GM21619 (cell line): ENCODE data around the gene PDIK1L.

Source experiments
- ATAC-seq: cut with Tn5 transposase; IDR thresholded peaks from one replicate; pipeline ENCODE4 v1.9.1; 2021; ENCODE audit not compliant: unreplicated experiment

Gene PDIK1L

GRCh38 chr1:26121854-26122773, 10.5 kb downstream of the PDIK1L start:
- no peak for ATAC-seq

GRCh38 chr1:26122988-26123973, 11.7 kb downstream of the PDIK1L start:
- no peak for ATAC-seq

- ATAC-seq = no peak
Observed at GRCh38 chr1:26124418-26125331, 13.1 kb downstream of the PDIK1L start.

- ATAC-seq = no peak
Observed at GRCh38 chr1:26125382-26125781, 13.8 kb downstream of the PDIK1L start.

GRCh38 chr1:26125946-26126320, 14.3 kb downstream of the PDIK1L start:
- ATAC-seq = no peak

GRCh38 chr1:26126321-26127084, 14.9 kb downstream of the PDIK1L start:
- ATAC-seq = no peak

- ATAC-seq = no peak
Observed at GRCh38 chr1:26127235-26128163, 15.9 kb downstream of the PDIK1L start.

GRCh38 chr1:26129778-26130177, 18.2 kb downstream of the PDIK1L start:
- ATAC-seq = no peak

GRCh38 chr1:26130695-26131094, 19.1 kb downstream of the PDIK1L start:
- ATAC-seq = no peak

GRCh38 chr1:26132128-26132833, 20.7 kb downstream of the PDIK1L start:
- no peak for ATAC-seq

GRCh38 chr1:26132834-26133167, 21.2 kb downstream of the PDIK1L start:
- ATAC-seq = no peak

- no peak for ATAC-seq
Observed at GRCh38 chr1:26134466-26134865, 22.8 kb downstream of the PDIK1L start.

GRCh38 chr1:26138974-26139558, 27.4 kb downstream of the PDIK1L start:
- no peak for ATAC-seq

- no peak for ATAC-seq
Observed at GRCh38 chr1:26142159-26142558, 30.5 kb downstream of the PDIK1L start.

GRCh38 chr1:26145041-26145959, 33.7 kb downstream of the PDIK1L start:
- ATAC-seq = no peak

- no peak for ATAC-seq
Observed at GRCh38 chr1:26145960-26146294, 34.3 kb downstream of the PDIK1L start.

GRCh38 chr1:26148887-26149286, 37.3 kb downstream of the PDIK1L start:
- ATAC-seq = no peak
